ENCODE data around the gene FOXF1. TPM values are rescaled to one million over a fixed set of nuclear protein-coding genes. Genes with fewer than 3 reads are reported as not detected.

The FOXF1 gene
- total RNA-seq, 1 donor from 2014 or later: 46.4 TPM

DNA sequence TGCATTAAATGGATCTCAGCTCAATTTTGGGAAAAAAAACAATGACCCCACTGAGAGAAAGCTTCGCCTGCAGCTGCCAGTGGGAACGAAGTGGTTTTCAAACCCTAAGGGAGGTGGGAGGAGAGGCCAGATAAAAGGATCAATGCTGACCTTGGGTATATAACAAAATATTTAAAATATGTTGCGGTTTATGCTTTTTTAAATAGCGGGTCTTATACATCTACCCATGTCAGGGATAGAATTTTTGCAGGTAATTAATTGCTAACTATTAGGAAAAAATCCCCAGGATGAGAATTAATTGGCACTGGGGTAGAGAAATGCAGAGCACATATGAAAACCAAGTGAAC, 10.9 kb upstream of the FOXF1 start:
- no peaks in the 10 kb centered on the region for H3K36me3 ChIP-seq
- peak overlapping the region; percentile 58 for H3K27ac ChIP-seq
- peaks cover 97% of the 10 kb centered on the region for H3K27me3 ChIP-seq
- peak overlapping the region; percentile 35 for H3K4me3 ChIP-seq
- intact Hi-C loops (cut with DNase I): no loop called here
- H3K4me1 ChIP-seq: no peaks in the 10 kb centered on the region
- TF ChIP-seq, protein P1, sequence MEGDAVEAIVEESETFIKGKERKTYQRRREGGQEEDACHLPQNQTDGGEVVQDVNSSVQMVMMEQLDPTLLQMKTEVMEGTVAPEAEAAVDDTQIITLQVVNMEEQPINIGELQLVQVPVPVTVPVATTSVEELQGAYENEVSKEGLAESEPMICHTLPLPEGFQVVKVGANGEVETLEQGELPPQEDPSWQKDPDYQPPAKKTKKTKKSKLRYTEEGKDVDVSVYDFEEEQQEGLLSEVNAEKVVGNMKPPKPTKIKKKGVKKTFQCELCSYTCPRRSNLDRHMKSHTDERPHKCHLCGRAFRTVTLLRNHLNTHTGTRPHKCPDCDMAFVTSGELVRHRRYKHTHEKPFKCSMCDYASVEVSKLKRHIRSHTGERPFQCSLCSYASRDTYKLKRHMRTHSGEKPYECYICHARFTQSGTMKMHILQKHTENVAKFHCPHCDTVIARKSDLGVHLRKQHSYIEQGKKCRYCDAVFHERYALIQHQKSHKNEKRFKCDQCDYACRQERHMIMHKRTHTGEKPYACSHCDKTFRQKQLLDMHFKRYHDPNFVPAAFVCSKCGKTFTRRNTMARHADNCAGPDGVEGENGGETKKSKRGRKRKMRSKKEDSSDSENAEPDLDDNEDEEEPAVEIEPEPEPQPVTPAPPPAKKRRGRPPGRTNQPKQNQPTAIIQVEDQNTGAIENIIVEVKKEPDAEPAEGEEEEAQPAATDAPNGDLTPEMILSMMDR (IDR thresholded peaks at IDR 0.05): no peak
- ATAC-seq (no peak), DNase-seq (no peak)
- no peaks in the 10 kb centered on the region for H3K9me3 ChIP-seq

DNA sequence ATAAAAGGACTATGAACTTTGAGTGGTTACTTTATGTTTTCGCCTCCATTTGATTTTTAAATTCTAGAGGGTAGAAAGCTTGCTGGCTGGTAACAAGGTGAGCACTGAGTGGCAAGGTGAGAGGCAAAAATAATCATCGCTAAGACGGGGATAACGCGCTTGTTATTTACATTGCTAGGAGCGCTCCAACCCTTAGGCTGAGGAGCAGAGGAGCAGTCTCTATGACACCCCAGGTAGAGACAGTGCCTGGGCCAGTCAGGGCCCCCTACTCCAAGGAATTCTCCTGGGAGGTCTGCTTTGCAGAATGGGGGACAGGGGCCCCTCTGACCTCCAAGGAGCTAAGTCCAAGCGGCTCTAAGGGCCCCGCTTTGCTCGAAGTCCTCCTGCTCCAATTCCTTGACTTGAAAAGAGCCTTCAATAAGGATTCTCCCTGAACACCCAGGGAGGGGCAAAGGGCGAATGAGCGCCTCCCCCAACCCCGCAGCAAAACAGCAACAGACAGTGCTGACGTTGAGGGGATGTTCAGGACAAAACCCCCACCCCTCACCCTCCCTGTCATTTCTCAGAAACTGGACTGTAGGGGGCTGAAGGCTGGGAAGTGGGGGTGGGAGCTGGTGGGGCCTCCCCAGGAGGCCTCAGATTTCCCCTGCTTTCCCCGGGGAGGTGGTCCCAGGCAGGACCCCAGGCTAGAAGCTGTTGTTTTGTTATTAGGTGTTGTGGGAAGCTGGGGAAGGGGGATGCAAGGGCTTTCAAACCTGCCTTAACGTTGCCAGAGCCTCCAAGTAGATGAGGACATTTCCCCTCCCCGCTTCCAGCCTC, 10.2 kb upstream of the FOXF1 start:
- Histone ChIP-seq H3K4me3 (no peak overlapping the region), H3K27ac (peak overlapping the region; percentile 58), H3K4me1 (no peaks in the 10 kb centered on the region), H3K27me3 (peaks cover 97% of the 10 kb centered on the region), H3K36me3 (no peaks in the 10 kb centered on the region), H3K9me3 (no peaks in the 10 kb centered on the region)
- ATAC-seq (no peak), DNase-seq (no peak)
- TF ChIP-seq, protein P1 (IDR thresholded peaks at IDR 0.05): no peak
- intact Hi-C loops (cut with DNase I): no loop called here

DNA sequence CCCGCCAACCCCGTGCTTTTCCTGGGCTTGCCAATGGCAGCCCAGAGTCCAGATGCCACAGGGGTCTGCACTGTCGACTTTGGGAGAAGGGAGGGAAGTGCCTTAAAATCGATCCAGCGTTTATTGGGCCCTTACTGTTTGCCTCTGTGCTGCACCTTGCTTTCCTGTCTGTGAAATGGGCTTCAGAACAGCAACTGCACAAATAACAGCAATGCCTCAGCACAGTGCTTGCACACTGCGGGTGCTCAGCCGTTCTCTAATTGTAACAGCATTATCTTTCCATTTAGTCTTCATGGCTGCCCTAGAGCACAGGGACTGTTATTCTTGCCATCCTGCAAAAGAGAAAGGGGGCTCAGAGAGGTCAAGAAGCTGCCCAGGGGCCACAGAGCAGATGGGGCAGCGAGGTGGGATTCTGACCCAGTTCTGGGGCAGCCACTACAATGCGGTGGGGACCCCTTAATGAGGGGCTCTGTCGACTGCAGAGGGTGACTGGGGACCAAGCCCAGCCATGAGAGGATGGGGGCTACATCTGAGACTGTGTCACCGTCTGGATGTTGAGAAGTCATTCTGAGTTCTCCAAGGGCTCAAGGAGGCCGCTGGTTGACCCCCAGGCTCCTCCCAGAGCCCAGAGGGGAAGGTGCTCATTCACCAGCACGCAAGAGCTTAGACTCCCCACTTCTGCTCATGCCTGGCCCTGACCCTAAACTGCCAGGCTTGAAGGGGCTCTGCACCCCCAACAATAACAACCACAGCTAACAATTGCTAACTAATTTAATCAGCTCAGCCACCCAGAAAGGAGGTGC, 9.4 kb upstream of the FOXF1 start:
- H3K9me3 ChIP-seq: no peaks in the 10 kb centered on the region
- TF ChIP-seq, protein P1 (IDR thresholded peaks at IDR 0.05): no peak
- no peak for DNase-seq
- H3K36me3 ChIP-seq: no peaks in the 10 kb centered on the region
- peak overlapping the region; percentile 3 for H3K4me3 ChIP-seq
- no peak for ATAC-seq
- H3K27me3 ChIP-seq: peaks cover 93% of the 10 kb centered on the region
- no peaks in the 10 kb centered on the region for H3K4me1 ChIP-seq
- peak overlapping the region; percentile 26 for H3K27ac ChIP-seq
- intact Hi-C loops (cut with DNase I): no loop called here

DNA sequence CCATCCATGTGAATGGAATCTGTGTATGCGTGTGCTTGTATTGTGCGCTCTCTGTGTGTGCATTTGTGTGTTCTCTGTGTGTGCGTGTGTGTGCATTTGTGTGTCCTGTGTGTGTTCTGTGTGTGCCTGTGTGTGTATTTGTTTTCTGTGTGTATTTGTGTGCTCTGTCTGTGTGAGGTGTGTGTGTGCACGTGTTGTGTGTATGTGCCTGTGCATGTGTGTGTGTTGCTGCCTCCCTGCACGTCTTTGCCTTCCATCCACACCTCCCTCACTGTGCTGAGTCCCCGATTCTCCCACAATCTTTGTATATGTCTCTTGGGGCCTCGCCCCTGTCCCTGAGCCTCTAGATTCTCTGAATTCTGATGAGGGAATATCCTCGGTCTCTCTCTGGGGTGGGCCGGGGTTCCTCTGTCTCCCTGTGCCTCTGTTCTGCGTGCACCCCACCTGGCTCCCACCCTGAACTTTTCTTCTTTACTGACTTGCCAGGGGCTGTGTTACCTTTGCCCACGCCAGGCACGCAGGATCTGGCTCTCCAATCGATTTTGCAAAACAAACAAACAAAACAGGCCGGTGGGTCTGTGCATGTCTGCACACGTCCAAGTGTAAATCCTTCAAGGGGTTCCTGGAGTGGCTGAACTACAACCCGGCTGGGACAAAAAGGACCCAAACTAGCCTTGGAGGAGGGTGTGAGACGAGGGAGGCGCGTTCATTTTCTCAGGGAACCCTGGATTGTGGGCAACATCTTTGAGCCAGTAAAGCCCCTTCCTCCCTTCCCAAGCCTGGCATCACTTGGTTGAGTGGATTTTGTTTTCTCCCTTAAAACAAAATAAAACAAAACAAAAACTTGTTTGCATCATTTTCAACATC, 8.1 kb upstream of the FOXF1 start:
- intact Hi-C loops (cut with DNase I): no loop called here
- no peak for DNase-seq
- TF ChIP-seq, protein P1 (IDR thresholded peaks at IDR 0.05): no peak
- Histone ChIP-seq H3K9me3 (no peaks in the 10 kb centered on the region), H3K36me3 (no peaks in the 10 kb centered on the region), H3K4me1 (no peaks in the 10 kb centered on the region), H3K27ac (no peak overlapping the region), H3K27me3 (peaks cover 93% of the 10 kb centered on the region), H3K4me3 (peak overlapping the region; percentile 62)
- no peak for ATAC-seq

All from upper lobe of right lung (tissue), 1 donor.